ENCODE measurements around the gene SWSAP1.

DNA sequence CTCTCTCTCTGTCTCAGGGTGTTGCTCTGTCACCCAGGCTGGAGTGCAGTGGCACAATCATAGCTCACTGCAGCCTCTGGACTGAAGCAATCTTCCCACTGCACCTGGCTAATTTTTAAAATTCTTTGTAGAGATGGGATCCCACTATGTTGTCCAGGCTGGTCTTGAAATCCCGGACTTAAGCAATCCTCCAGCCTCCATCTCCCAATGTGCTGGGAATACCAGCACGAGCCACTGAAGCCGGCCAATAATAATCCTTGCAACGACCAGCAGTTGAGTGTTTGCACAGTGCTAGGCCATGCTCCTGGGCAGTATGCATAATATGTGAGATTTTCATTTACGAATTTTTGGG, 10.3 kb downstream of the SWSAP1 start:
- TF ChIP-seq SP1 (CRISPR knock-in tag; IDR thresholded peaks at IDR 0.05) (no peak), POLR2AphosphoS5 (IDR thresholded peaks at IDR 0.05; ENCODE audit: control insufficient read depth, insufficient read depth, low read depth, low read length) (no peak), ESRRA (IDR thresholded peaks at IDR 0.05; ENCODE audit: borderline replicate concordance, low read depth) (no peak), POU5F1 (IDR thresholded peaks at IDR 0.05; ENCODE audit: borderline replicate concordance, low read depth, low read length, partially characterized antibody) (no peak), TCF7L2 (IDR thresholded peaks at IDR 0.05; ENCODE audit: low read depth, low read length) (no peak)
- TF ChIP-seq, protein P1, sequence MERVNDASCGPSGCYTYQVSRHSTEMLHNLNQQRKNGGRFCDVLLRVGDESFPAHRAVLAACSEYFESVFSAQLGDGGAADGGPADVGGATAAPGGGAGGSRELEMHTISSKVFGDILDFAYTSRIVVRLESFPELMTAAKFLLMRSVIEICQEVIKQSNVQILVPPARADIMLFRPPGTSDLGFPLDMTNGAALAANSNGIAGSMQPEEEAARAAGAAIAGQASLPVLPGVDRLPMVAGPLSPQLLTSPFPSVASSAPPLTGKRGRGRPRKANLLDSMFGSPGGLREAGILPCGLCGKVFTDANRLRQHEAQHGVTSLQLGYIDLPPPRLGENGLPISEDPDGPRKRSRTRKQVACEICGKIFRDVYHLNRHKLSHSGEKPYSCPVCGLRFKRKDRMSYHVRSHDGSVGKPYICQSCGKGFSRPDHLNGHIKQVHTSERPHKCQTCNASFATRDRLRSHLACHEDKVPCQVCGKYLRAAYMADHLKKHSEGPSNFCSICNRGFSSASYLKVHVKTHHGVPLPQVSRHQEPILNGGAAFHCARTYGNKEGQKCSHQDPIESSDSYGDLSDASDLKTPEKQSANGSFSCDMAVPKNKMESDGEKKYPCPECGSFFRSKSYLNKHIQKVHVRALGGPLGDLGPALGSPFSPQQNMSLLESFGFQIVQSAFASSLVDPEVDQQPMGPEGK (CRISPR knock-in tag; IDR thresholded peaks at IDR 0.05; ENCODE audit: borderline replicate concordance): no peak
- TF ChIP-seq, protein P2, sequence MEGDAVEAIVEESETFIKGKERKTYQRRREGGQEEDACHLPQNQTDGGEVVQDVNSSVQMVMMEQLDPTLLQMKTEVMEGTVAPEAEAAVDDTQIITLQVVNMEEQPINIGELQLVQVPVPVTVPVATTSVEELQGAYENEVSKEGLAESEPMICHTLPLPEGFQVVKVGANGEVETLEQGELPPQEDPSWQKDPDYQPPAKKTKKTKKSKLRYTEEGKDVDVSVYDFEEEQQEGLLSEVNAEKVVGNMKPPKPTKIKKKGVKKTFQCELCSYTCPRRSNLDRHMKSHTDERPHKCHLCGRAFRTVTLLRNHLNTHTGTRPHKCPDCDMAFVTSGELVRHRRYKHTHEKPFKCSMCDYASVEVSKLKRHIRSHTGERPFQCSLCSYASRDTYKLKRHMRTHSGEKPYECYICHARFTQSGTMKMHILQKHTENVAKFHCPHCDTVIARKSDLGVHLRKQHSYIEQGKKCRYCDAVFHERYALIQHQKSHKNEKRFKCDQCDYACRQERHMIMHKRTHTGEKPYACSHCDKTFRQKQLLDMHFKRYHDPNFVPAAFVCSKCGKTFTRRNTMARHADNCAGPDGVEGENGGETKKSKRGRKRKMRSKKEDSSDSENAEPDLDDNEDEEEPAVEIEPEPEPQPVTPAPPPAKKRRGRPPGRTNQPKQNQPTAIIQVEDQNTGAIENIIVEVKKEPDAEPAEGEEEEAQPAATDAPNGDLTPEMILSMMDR (IDR thresholded peaks at IDR 0.05 in 2 of 3, conservative IDR thresholded peaks at IDR 0.05 in 1 of 3; ENCODE audit: insufficient read depth in 2 of 3, low read depth in 1 of 3, low read length in 3 of 3): no peak
- TF ChIP-seq, protein P3, sequence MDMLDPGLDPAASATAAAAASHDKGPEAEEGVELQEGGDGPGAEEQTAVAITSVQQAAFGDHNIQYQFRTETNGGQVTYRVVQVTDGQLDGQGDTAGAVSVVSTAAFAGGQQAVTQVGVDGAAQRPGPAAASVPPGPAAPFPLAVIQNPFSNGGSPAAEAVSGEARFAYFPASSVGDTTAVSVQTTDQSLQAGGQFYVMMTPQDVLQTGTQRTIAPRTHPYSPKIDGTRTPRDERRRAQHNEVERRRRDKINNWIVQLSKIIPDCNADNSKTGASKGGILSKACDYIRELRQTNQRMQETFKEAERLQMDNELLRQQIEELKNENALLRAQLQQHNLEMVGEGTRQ (CRISPR knock-in tag; IDR thresholded peaks at IDR 0.05): no peak
- TF ChIP-seq, protein P4, sequence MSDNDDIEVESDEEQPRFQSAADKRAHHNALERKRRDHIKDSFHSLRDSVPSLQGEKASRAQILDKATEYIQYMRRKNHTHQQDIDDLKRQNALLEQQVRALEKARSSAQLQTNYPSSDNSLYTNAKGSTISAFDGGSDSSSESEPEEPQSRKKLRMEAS (CRISPR knock-in tag; IDR thresholded peaks at IDR 0.05): no peak
- TF ChIP-seq, protein P5, sequence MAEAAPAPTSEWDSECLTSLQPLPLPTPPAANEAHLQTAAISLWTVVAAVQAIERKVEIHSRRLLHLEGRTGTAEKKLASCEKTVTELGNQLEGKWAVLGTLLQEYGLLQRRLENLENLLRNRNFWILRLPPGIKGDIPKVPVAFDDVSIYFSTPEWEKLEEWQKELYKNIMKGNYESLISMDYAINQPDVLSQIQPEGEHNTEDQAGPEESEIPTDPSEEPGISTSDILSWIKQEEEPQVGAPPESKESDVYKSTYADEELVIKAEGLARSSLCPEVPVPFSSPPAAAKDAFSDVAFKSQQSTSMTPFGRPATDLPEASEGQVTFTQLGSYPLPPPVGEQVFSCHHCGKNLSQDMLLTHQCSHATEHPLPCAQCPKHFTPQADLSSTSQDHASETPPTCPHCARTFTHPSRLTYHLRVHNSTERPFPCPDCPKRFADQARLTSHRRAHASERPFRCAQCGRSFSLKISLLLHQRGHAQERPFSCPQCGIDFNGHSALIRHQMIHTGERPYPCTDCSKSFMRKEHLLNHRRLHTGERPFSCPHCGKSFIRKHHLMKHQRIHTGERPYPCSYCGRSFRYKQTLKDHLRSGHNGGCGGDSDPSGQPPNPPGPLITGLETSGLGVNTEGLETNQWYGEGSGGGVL (CRISPR knock-in tag; IDR thresholded peaks at IDR 0.05): no peak
